Lung (tissue), 12 donors: ENCODE measurements around the gene EIF4G1. TPM values are rescaled to one million over a fixed set of nuclear protein-coding genes. Genes with fewer than 3 reads are reported as not detected.

Source experiments
- ATAC-seq: fragments of 200-7000 bp; cut with Tn5 transposase; one replicate; pipeline ENCODE4 v1.9.1; 2020; ENCODE audit warnings: moderate number of reproducible peaks; ENCODE audit not compliant: insufficient read depth, low FRiP score
- DNase-seq, 3 donors: peaks; one replicate each; pipeline ENCODE4 v3.0.0-alpha.2; 2013 to 2017
- H3K27ac ChIP-seq, 2 donors: one replicate each; pipeline ENCODE4 v1.5.1; 2013; ENCODE audit warnings: mild to moderate bottlenecking in 2 of 2, moderate library complexity in 2 of 2, control low read depth in 1 of 2, inconsistent platforms in 1 of 2, low read depth in 1 of 2, low read length in 1 of 2
- H3K27me3 ChIP-seq, 3 donors: one replicate each; pipeline ENCODE4 v1.5.1; 2013; ENCODE audit warnings: low read length in 2 of 3; ENCODE audit not compliant: control insufficient read depth in 3 of 3, insufficient read depth in 3 of 3
- H3K36me3 ChIP-seq, 4 donors: one replicate each; pipeline ENCODE4 v1.5.1; 2013; ENCODE audit warnings: low read length in 4 of 4, mild to moderate bottlenecking in 1 of 4, moderate library complexity in 1 of 4; ENCODE audit not compliant: control insufficient read depth in 4 of 4, insufficient read depth in 4 of 4
- H3K4me1 ChIP-seq, 5 donors: one replicate each; pipeline ENCODE4 v1.5.1; 2013; ENCODE audit warnings: low read length in 5 of 5, mild to moderate bottlenecking in 2 of 5, moderate library complexity in 1 of 5; ENCODE audit not compliant: control insufficient read depth in 5 of 5, insufficient read depth in 5 of 5
- H3K4me3 ChIP-seq: one replicate; pipeline ENCODE4 v1.5.1; 2013; ENCODE audit warnings: mild to moderate bottlenecking, control low read depth, moderate library complexity
- H3K9ac ChIP-seq, 2 donors: one replicate each; pipeline ENCODE4 v1.5.1; 2013; ENCODE audit warnings: low read length in 2 of 2, control low read depth in 1 of 2; ENCODE audit not compliant: insufficient read depth in 1 of 2
- H3K9me3 ChIP-seq, 4 donors: one replicate each; pipeline ENCODE4 v1.5.1; 2013; ENCODE audit warnings: low read length in 3 of 4, mild to moderate bottlenecking in 1 of 4, moderate library complexity in 1 of 4; ENCODE audit not compliant: control insufficient read depth in 4 of 4, insufficient read depth in 3 of 4
- CTCF ChIP-seq: IDR thresholded peaks from 2 replicates; pipeline ENCODE4 v1.5.1; 2012; ENCODE audit warnings: mild to moderate bottlenecking; ENCODE audit errors: control extremely low read depth, extremely low read depth
- WGBS, 2 donors: extraction: QIAGEN DNeasy Blood & Tissue Kit; methylation state at CpG; one replicate each; pipeline ENCODE4 v1.1.7; 2013; 5-methylcytosine and 5-hydroxymethylcytosine counted together
- polyA plus RNA-seq, 2 donors: library from polyadenylated mRNA; stranded (reverse); fragments of 200-250 nt; gene quantifications; one replicate each; pipeline ENCODE4 v1.2.1, GENCODE V29; 2013
- total RNA-seq, 2 donors: library from RNA; depleted of rRNA in 1 of 2; stranded (reverse); fragments of >200 nt in 1 of 2; gene quantifications; one replicate each; pipeline ENCODE4 v1.2.1, GENCODE V29; 2014 to 2021
- donor health status: control.
- donor health status: control.
- donor health status: Bipolar disorder and iron deficiency.
- donor health status: healthy.
- donor health status: DM: yes; HTN: yes; CAD: no.

EIF4G1 gene
- total and polyA plus RNA-seq, 4 donors, result 201 to 419 (median 226) TPM

GRCh38 chr3:184275961-184276910 lies 38.2 kb upstream of the EIF4G1 start, which contains the start of gene ECE2:
Gene ECE2 (plus strand): TSS chr3:184276022. CDS start chr3:184276154, 132 bp downstream.
- peaks cover 0 to 9% (median 0%) of the 10 kb centered on the region in 4 donors for H3K9me3 ChIP-seq
- TF ChIP-seq CTCF, result no peak
- DNase-seq, result no peak
- 13 to 27% methylated on average over 37 to 65 of the region's 65 CpGs for WGBS, 2 donors
- H3K4me1 ChIP-seq, result no peaks in the 10 kb centered on the region
- H3K36me3 ChIP-seq, result no peaks in the 10 kb centered on the region
- ATAC-seq, result no peak
- H3K4me3 ChIP-seq, result no peak within 1 kb of the TSS
- H3K9ac ChIP-seq, result no peak within 1 kb of the TSS
- peaks cover 0 to 48% (median 37%) of the 10 kb centered on the region in 3 donors for H3K27me3 ChIP-seq
- H3K27ac ChIP-seq, result no peak within 1 kb of the TSS

- ATAC-seq (no peak), DNase-seq (no peak)
- WGBS, 2 donors, result 91 to 95% methylated on average over 6 of the region's 6 CpGs
- Histone ChIP-seq H3K4me3 (no peak overlapping the region), H3K27me3 (peaks cover 0 to 47% (median 37%) of the 10 kb centered on the region in 3 donors), H3K36me3 (no peaks in the 10 kb centered on the region), H3K4me1 (no peaks in the 10 kb centered on the region), H3K9ac (no peak overlapping the region), H3K27ac (no peak overlapping the region), H3K9me3 (peaks cover 0 to 9% (median 0%) of the 10 kb centered on the region in 4 donors)
- TF ChIP-seq CTCF, result no peak
These were observed 37.0 kb upstream of the EIF4G1 start for GRCh38 chr3:184277366-184277765.

GRCh38 chr3:184282941-184283340 lies 31.5 kb upstream of the EIF4G1 start:
- no peak overlapping the region for H3K27ac ChIP-seq
- no peaks in the 10 kb centered on the region for H3K36me3 ChIP-seq
- TF ChIP-seq CTCF, result no peak
- no peaks in the 10 kb centered on the region for H3K9me3 ChIP-seq
- no peak for ATAC-seq
- no peak overlapping the region for H3K9ac ChIP-seq
- peaks cover 0 to 12% (median 7%) of the 10 kb centered on the region in 3 donors for H3K27me3 ChIP-seq
- no peak for DNase-seq
- peaks cover 0 to 3% (median 0%) of the 10 kb centered on the region in 5 donors for H3K4me1 ChIP-seq
- no peak overlapping the region for H3K4me3 ChIP-seq
- 90 to 92% methylated on average over 4 of the region's 4 CpGs for WGBS, 2 donors
